RWPE2 (cell line): ENCODE measurements around the gene SETDB2.
"Not testable (repeated sequence)": the region's sequence is repeated elsewhere in the genome, so short reads cannot be mapped to it uniquely, and the experiment has no call there.

ENCODE experiments used
- ATAC-seq: fragments of 200-7000 bp; cut with Tn5 transposase; 3 replicates; pipeline ENCODE4 v1.9.1; 2021; ENCODE audit warnings: low read depth
- DNase-seq: peaks from one replicate; pipeline ENCODE4 v3.0.0-alpha.2; 2020; ENCODE audit warnings: low spot score
- H3K27ac ChIP-seq: fragments of 450-650 bp; 2 replicates; pipeline ENCODE4 v1.5.1; 2017; ENCODE audit warnings: mild to moderate bottlenecking; ENCODE audit not compliant: poor library complexity, severe bottlenecking
- H3K27me3 ChIP-seq: fragments of 250-450 bp; sonication (Bioruptor Pico); 2 replicates; pipeline ENCODE4 v1.5.1; 2021; ENCODE audit warnings: mild to moderate bottlenecking, moderate library complexity; ENCODE audit not compliant: insufficient read depth, poor library complexity, severe bottlenecking
- H3K36me3 ChIP-seq: fragments of 250-450 bp; sonication (Bioruptor Pico); 2 replicates; pipeline ENCODE4 v1.5.1; 2020; ENCODE audit warnings: low read depth, mild to moderate bottlenecking, moderate library complexity
- H3K4me1 ChIP-seq: fragments of 250-450 bp; sonication (Bioruptor Pico); 2 replicates; pipeline ENCODE4 v1.5.1; 2021; ENCODE audit warnings: mild to moderate bottlenecking, moderate library complexity; ENCODE audit not compliant: insufficient read depth, poor library complexity, severe bottlenecking
- H3K4me3 ChIP-seq: fragments of 250-450 bp; sonication (Bioruptor Pico); 2 replicates; pipeline ENCODE4 v1.5.1; 2021; ENCODE audit warnings: mild to moderate bottlenecking, moderate library complexity; ENCODE audit not compliant: severe bottlenecking
- H3K9me3 ChIP-seq: fragments of 250-450 bp; sonication (Bioruptor Pico); 2 replicates; pipeline ENCODE4 v1.5.1; 2021; ENCODE audit warnings: mild to moderate bottlenecking, moderate library complexity; ENCODE audit not compliant: severe bottlenecking
- TF ChIP-seq, protein P1 (sequence below): fragments of 450-650 bp; IDR thresholded peaks from one replicate; pipeline ENCODE4 v1.5.1; 2017; ENCODE audit warnings: mild to moderate bottlenecking, moderate library complexity; ENCODE audit not compliant: poor library complexity, severe bottlenecking

The SETDB2 gene

DNA sequence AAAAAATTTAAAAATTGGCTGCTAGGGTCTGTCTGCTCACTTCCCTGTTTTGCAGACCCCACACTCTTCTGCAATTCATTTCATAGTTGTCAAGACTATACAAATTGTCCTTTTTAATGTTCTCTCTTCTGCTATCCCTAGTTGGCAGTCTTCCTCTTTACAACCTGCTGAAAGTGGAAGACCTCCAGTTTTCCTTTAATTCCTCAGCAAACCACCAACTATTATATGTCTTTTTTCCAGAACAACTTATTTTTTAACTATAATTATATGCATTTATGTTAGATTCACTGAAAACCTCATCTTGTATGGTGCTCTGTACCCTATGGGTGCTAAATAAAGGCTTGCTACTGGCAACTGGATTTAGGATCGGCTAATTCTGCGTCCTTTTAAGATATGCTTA, 50.6 kb downstream of the SETDB2 start:
- H3K27me3 ChIP-seq, result no peaks in the 10 kb centered on the region
- ATAC-seq (no peak), DNase-seq (no peak)
- H3K4me1 ChIP-seq, result peaks cover 3% of the 10 kb centered on the region
- H3K4me3 ChIP-seq, result peak overlapping the region; percentile 53
- H3K36me3 ChIP-seq, result no peaks in the 10 kb centered on the region; the same call in 1 of the 2 replicates
- TF ChIP-seq, protein P1, sequence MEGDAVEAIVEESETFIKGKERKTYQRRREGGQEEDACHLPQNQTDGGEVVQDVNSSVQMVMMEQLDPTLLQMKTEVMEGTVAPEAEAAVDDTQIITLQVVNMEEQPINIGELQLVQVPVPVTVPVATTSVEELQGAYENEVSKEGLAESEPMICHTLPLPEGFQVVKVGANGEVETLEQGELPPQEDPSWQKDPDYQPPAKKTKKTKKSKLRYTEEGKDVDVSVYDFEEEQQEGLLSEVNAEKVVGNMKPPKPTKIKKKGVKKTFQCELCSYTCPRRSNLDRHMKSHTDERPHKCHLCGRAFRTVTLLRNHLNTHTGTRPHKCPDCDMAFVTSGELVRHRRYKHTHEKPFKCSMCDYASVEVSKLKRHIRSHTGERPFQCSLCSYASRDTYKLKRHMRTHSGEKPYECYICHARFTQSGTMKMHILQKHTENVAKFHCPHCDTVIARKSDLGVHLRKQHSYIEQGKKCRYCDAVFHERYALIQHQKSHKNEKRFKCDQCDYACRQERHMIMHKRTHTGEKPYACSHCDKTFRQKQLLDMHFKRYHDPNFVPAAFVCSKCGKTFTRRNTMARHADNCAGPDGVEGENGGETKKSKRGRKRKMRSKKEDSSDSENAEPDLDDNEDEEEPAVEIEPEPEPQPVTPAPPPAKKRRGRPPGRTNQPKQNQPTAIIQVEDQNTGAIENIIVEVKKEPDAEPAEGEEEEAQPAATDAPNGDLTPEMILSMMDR, result no peak
- H3K9me3 ChIP-seq, result no peaks in the 10 kb centered on the region
- H3K27ac ChIP-seq, result peak overlapping the region; percentile 74

DNA sequence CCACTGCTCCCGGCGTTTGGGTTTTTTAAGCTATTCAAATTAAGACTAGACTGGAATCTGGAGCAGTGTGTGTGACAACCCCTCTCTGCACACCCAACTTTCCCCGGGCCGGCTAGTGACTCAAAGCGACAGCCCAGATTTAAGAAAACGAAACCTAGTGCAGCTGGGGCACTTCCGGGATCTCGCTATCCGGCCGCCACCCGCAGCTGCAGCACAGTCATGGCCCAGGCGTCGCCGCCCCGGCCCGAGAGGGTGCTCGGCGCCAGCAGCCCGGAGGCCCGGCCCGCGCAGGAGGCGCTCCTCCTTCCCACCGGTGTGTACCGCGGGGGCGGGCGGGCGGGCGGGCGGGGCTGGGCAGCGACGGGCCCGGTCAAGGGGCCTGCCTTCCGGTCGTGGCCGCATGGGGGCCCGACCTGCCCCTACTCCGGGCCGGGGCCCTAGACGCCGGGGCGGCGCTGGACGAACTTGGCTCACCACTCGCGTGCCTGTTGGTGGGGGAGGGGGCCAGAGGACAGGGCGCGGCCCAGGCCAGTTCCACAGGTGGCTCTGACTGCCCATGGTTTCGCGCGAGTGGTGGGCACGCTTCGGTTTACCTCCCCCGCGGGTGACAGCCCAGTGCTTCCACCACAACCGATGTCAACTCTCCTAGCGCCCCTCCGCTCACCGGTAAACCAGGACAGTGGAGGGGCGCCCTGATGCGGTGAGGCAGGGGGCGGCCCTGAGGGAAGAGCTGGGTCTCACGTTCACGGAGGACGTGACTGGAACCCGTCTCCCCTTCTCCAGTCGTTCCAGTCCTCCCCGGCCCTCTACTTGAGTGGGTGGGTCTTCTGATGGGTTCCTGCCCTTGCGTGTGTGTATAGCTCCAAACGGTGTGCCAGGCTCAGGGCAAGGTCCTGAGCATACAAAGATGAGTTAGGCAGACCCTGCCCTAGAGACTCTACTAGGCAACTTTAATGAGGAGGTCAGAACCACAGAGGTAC, 52.0 kb downstream of the SETDB2 start, which contains the start of gene PHF11:
TSS of gene PHF11 (plus strand) at position 171 of the 980 bp plus-strand sequence. CDS start at position 220, 49 bp downstream.
- H3K27me3 ChIP-seq, result no peaks in the 10 kb centered on the region
- ATAC-seq (peak; percentile 75), DNase-seq (peak; percentile 46)
- TF ChIP-seq, protein P1, result no peak
- H3K4me1 ChIP-seq, result peaks cover 3% of the 10 kb centered on the region
- peak within 1 kb of the TSS; percentile 53 for H3K4me3 ChIP-seq
- H3K36me3 ChIP-seq, result no peaks in the 10 kb centered on the region; the same call in 1 of the 2 replicates
- no peaks in the 10 kb centered on the region for H3K9me3 ChIP-seq
- H3K27ac ChIP-seq, result peak within 1 kb of the TSS; percentile 74

DNA sequence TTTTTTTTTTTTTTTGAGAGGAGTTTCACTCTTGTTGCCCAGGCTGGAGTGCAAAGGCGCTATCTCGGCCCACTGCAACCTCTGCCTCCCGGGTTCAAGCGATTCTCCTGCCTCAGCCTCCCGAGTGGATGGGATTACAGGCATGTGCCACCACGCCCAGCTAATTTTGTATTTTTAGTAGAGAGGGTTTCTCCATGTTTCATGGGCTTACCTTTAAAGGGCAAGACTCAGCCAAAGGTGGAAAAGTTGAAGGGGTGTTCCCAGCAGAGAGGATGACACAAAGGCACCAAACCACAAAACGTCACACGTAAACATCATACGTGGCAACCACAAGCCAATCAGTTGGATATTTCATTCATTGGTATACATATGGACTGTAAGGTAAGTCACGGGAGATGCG, 52.8 kb downstream of the SETDB2 start:
- H3K9me3 ChIP-seq, H3K4me3 ChIP-seq, DNase-seq, ATAC-seq, H3K36me3 ChIP-seq, H3K27me3 ChIP-seq, H3K4me1 ChIP-seq: not testable (repeated sequence)
- H3K27ac ChIP-seq, result peak overlapping the region; percentile 74

DNA sequence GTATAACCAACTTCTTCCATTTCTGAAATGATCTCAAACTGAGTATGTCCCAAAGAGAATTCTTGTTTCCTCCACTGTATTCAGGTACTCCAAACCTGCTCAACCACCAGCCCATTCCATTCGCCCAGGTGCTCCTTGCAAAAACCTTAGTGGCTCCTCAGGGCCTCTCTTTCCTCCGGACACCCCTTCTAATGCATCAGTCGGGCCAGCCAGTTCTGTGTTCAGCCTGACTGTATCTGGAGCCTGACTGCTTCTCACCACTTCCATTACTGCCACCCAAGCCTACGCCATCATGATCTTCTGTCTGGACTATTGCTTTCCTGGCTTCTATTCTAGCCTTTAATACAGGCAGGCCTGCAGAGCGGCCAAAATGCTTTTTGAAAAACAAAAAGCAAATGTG, 53.2 kb downstream of the SETDB2 start:
- no peaks in the 10 kb centered on the region for H3K36me3 ChIP-seq
- peaks cover 3% of the 10 kb centered on the region for H3K4me1 ChIP-seq
- TF ChIP-seq, protein P1, result no peak
- no peaks in the 10 kb centered on the region for H3K9me3 ChIP-seq
- no peak overlapping the region for H3K27ac ChIP-seq
- DNase-seq (no peak), ATAC-seq (no peak)
- H3K4me3 ChIP-seq, result no peak overlapping the region
- H3K27me3 ChIP-seq, result no peaks in the 10 kb centered on the region

DNA sequence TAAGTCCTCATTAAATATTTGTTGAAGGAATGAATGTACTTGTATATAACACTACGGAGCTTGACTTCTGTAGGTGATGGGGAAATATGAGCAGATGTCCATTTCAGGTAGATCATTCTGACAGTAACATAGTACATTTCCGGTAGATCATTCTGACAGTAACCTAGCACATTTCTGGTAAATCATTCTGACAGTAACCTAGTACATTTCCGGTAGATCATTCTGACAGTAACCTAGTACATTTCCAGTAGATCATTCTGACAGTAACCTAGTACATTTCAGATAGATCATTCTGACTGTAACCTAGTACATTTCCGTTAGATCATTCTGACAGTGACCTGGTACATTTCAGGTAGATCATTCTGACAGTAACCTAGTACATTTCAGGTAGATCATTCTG, 54.1 kb downstream of the SETDB2 start:
- Histone ChIP-seq H3K27ac (no peak overlapping the region), H3K9me3 (no peaks in the 10 kb centered on the region), H3K4me3 (no peak overlapping the region), H3K36me3 (no peaks in the 10 kb centered on the region), H3K4me1 (peaks cover 3% of the 10 kb centered on the region), H3K27me3 (no peaks in the 10 kb centered on the region)
- ATAC-seq, result no peak
- DNase-seq, result no peak
- TF ChIP-seq, protein P1, result no peak
